ENCODE measurements around the gene MAN2B1. TPM values are rescaled to one million over a fixed set of nuclear protein-coding genes. Genes with fewer than 3 reads are reported as not detected.
A peak's percentile ranks its signal among the peaks of the same experiment; 100 is the strongest.

MAN2B1 gene
- total and polyA plus RNA-seq, 2 of the 8 experiments (the other 6 are each of a cell fraction or from before 2014, with no cell fraction given): 55.3 to 76.3 TPM

DNA sequence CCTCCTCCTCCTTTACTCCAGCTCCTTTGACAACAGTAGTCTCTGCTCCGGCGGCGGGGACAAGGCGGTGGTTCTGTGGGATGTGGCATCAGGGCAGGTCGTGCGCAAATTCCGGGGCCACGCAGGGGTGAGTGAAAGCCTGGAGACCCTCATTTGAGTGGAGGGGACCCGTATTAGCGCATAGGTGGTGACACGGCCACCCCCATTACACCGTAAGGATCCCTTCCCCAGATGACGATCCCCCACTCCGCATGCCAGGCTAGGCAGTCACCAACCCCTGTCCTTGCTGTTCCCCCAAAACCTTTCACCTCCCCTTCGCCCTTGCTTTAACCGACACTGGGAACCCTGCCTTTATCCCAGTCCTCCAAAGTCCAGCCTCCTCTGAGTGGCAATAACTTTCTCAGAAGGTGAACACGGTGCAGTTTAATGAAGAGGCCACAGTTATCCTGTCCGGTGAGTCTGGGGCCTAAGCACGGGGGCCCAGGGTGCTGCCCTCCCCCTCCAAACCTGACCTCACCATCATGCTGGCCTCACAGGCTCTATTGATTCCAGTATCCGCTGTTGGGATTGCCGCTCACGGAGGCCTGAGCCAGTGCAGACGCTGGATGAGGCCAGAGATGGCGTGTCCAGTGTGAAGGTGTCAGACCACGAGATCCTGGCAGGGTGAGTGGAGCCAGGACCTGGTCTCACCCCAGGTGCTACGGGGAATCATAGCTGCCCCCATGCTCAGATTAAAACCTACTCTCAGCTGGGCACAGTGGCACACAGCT lies 3.8 kb upstream of the MAN2B1 start:
- Histone ChIP-seq H3K56ac (replicated peaks; ENCODE audit: insufficient read length, low read depth, low read length) (no peak overlapping the region), H3K14ac (ENCODE audit: insufficient read length) (no peak overlapping the region), H4K5ac (ENCODE audit: insufficient read length, low read depth, low read length) (no peak overlapping the region), H3K4ac (replicated peaks; ENCODE audit: insufficient read length, low read depth, low read length) (no peak overlapping the region), H3K9ac (replicated peaks in 1 of 4; ENCODE audit: extremely low read depth in 1 of 4, low read depth in 3 of 4, low read length in 3 of 4) (peak overlapping the region in 3 of 4 experiments; percentile 84 to 94 (median 89); a peak in 6 of 7 replicates), H4K91ac (replicated peaks; ENCODE audit: insufficient read length, low read length) (peak overlapping the region; percentile 15), H3K79me1 (ENCODE audit: low read depth, low read length) (peaks cover 5% of the 10 kb centered on the region; the same call in 1 of the 2 replicates), H2BK15ac (ENCODE audit: low read length) (no peak overlapping the region), H2AFZ (ENCODE audit: low read length) (no peak overlapping the region), H2BK12ac (ENCODE audit: low read depth, low read length) (no peak overlapping the region), H3K23me2 (ENCODE audit: low read depth, low read length) (peaks cover 24% of the 10 kb centered on the region), H2AK5ac (ENCODE audit: low read depth, low read length) (no peak overlapping the region), H4K8ac (ENCODE audit: extremely low read depth, insufficient read depth, low read length) (peak overlapping the region; percentile 98; the same call in 1 of the 2 replicates), H3K23ac (ENCODE audit: insufficient read length) (no peak overlapping the region), H4K20me1 (replicated peaks in 1 of 2; ENCODE audit: control insufficient read depth in 1 of 2, insufficient read depth in 2 of 2, low read length in 2 of 2) (peaks cover 3 to 17% of the 10 kb centered on the region in 2 experiments), H3K27me3 (replicated peaks in 1 of 4; ENCODE audit: control insufficient read depth in 3 of 4, extremely low read depth in 1 of 4, insufficient read depth in 3 of 4, low read length in 3 of 4) (no peaks in the 10 kb centered on the region; a peak in 1 of 7 replicates), H3K4me3 (ENCODE audit: extremely low read depth in 1 of 4, insufficient read depth in 2 of 4, low read depth in 3 of 4, low read length in 4 of 4) (peak overlapping the region; percentile 78 to 95 (median 85)), H2BK20ac (ENCODE audit: low read length) (no peak overlapping the region), H3K18ac (ENCODE audit: extremely low read depth, low read length) (no peak overlapping the region), H3K79me2 (ENCODE audit: control insufficient read depth in 1 of 2, insufficient read depth in 2 of 2, low read length in 2 of 2) (peaks cover 0 to 22% of the 10 kb centered on the region in 2 experiments; a peak in 1 of 4 replicates), H2BK5ac (ENCODE audit: low read depth, low read length) (0 out of 2 replicates have a peak overlapping the region, but pooled peaks have one; percentile 62), H3K9me3 (ENCODE audit: insufficient read depth in 2 of 2, low read depth in 1 of 2, low read length in 1 of 2) (no peaks in the 10 kb centered on the region), H3K4me1 (replicated peaks in 1 of 4; ENCODE audit: control insufficient read depth in 3 of 4, insufficient read depth in 4 of 4, low read length in 3 of 4) (peaks cover 2 to 18% (median 3%) of the 10 kb centered on the region in 4 experiments; a peak in 6 of 7 replicates), H3K27ac (ENCODE audit: low read depth, low read length) (peak overlapping the region; percentile 99; the same call in 1 of the 2 replicates), H2BK120ac (replicated peaks; ENCODE audit: low read depth, low read length) (no peak overlapping the region), H3K36me3 (ENCODE audit: control insufficient read depth in 2 of 4, insufficient read depth in 4 of 4, low read length in 3 of 4) (peaks cover 9 to 26% (median 18%) of the 10 kb centered on the region in 4 experiments; a peak in 7 of 8 replicates), H3K4me2 (ENCODE audit: insufficient read depth in 1 of 2, low read depth in 2 of 2, low read length in 2 of 2) (peak overlapping the region; percentile 86 to 95)
- ChIA-PET POLR2A (ENCODE audit: partially characterized antibody) (interaction anchor here (1.0 to 5.3 kb wide), 11 partner anchors 7 to 157 kb away, joined by 3 to 23 read pairs (median 6); partner anchors contain the start of genes DHPS, GET3 and TNPO2), CTCF (ENCODE audit: partially characterized antibody) (interaction anchor here (0.7 to 3.1 kb wide), 8 partner anchors 8 to 122 kb away, joined by 3 to 13 read pairs (median 4); partner anchors contain the start of gene FBXW9)
- DNase-seq (ENCODE audit: low read depth in 1 of 2, low spot score in 2 of 2): no peak
- WGBS, 2 experiments (ENCODE audit: extremely low coverage in 1 of 2, insufficient coverage in 1 of 2, insufficient read length in 1 of 2, insufficient replicate concordance in 2 of 2, low coverage in 1 of 2, low lambda C conversion rate in 2 of 2, missing lambda C conversion rate in 1 of 2): 58% methylated on average over 26 of the region's 26 CpGs; no CpG with 5 or more reads in 1 of the 2 experiments
- FAIRE-seq: no peak
- no peak for TF ChIP-seq CREB1 (IDR thresholded peaks at IDR 0.05)
- no peak for TF ChIP-seq RBBP5 (IDR thresholded peaks at IDR 0.05; ENCODE audit: borderline replicate concordance, low read depth, low read length)
- no peak for TF ChIP-seq BACH1 (IDR thresholded peaks at IDR 0.05; ENCODE audit: low read length)
- no peak for TF ChIP-seq YY1 (IDR thresholded peaks at IDR 0.05; ENCODE audit: low read depth, low read length)
- no peak for TF ChIP-seq NANOG (IDR thresholded peaks at IDR 0.05; ENCODE audit: insufficient read depth, low read depth, low read length, poor library complexity, severe bottlenecking)
- TF ChIP-seq POLR2A (IDR thresholded peaks at IDR 0.05; ENCODE audit: control extremely low read depth in 1 of 2, low read depth in 2 of 2, low read length in 2 of 2): peak; percentile 42 to 61; a peak in 1 of 3 replicates
- peak; percentile 23; the same call in 1 of the 2 replicates for TF ChIP-seq POLR2AphosphoS5 (IDR thresholded peaks at IDR 0.05; ENCODE audit: low read depth, low read length)
- no peak for TF ChIP-seq KDM4A (IDR thresholded peaks at IDR 0.05; ENCODE audit: low read depth, low read length, severe bottlenecking)
